GM19035 (cell line): ENCODE measurements around the gene PRIM1.
"Not testable (repeated sequence)": the region's sequence is repeated elsewhere in the genome, so short reads cannot be mapped to it uniquely, and the experiment has no call there.

ENCODE experiments used
- ATAC-seq: cut with Tn5 transposase; IDR thresholded peaks from one replicate; pipeline ENCODE4 v1.9.1; 2021; ENCODE audit not compliant: unreplicated experiment

The PRIM1 gene

DNA sequence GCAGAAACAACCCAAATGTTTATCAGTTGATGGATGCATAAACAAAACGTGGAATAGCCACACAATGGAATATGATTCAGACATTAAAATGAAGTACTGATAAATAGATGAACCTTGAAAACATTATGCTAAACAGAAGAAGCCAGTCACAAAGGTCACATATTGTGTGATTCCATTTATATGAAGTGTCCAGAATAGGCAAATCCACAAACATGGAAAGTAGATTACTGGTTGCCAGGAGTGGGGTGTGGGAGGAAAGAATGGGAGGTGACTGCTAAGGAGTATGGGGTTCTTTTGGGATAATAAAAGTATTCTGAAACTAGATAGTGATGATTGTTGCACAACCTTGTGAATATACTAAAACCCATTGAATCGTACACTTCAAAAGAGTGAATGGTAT lies 9.7 kb upstream of the PRIM1 start:
- ATAC-seq = no peak

DNA sequence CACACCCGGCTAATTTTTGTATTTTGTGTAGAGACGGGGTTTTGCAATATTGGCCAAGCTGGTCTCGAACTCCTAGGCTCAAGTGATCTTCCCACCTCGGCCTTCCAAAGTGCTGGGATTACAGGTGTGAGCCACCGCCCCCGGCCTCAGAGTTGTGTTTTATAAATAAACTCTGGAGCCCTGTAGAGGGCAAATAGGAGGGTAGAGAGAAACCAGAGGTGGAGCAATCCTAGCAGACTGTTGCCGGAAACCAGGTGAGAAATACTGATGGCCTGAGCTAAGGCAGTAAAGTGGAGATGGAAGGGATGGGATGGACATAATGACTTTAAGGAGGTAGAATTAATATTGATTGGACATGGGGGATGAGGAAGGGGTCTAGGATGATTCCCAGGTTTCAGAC lies 8.3 kb upstream of the PRIM1 start:
- no peak for ATAC-seq

DNA sequence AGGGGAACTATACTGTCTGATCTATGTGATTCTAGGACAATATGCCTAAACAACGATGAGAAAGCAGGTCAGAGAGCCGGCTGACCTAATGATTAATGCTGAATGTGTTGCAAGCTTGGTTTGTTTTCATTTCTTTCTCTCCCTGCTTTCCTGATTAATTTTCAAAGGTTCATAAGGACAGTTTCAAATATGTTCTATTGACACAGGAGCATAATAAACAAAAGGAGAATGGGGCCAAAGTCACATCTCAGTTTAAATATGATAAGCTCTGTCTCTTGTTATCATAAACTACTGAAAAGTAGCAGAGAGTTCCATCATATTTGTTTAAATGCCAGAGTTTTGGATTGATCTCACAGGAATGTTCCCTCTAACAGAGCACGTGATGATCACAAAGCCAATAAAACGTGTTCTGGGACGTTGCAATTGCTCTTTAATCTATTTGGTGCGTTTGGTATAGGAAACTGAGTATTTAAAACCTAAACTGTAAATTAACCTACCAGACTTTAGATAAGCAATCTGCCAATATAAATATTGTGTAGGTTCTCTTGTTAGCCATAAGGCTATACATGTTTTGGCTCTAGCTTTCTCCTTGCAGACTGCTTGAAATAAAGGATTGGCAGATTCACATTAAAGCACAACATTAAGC lies 7.3 kb upstream of the PRIM1 start:
- no peak for ATAC-seq

DNA sequence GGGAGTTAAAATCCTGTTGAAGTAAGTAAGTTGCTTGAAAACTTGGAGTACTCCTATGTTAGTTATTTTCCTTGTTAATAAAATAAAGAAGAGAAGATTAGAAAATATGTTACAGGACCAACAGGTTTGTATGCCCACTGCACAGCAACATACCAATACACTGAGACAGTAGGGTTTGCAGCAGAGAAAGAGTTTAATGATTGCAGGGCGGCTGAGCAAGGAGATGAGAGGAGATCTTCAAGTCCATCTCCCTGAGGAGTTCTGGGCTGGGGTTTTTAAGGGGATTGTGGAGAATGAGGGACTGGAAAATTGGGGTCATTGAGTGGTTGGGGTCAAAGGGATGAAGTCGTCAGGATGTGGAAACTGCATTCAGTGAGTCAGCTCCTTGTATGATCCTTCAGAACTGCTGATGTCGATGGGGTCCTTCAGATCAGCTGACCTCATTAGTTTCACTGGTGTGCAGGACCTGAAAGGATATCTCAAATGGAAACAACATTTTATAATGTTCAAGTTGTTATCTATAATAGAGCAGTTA lies 6.7 kb upstream of the PRIM1 start:
- ATAC-seq = no peak

DNA sequence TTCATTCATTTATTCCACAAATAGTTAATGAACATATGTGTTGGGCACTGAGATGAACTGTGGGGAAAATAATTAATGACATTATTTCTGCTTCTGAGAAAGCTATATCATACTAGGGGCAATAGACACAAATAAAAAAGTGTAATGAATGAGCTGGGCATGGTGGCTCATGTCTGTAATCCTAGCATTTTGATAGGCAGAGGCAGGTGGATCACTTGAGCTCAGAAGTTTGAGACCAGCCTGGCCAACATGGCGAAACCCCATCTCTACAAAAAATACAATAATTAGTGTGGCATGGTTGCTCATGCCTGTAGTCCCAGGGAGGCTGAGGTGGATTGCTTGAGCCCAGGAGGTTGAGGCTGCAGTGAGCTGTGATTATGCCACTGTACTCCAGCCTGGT lies 5.8 kb upstream of the PRIM1 start:
- not testable (repeated sequence) for ATAC-seq

DNA sequence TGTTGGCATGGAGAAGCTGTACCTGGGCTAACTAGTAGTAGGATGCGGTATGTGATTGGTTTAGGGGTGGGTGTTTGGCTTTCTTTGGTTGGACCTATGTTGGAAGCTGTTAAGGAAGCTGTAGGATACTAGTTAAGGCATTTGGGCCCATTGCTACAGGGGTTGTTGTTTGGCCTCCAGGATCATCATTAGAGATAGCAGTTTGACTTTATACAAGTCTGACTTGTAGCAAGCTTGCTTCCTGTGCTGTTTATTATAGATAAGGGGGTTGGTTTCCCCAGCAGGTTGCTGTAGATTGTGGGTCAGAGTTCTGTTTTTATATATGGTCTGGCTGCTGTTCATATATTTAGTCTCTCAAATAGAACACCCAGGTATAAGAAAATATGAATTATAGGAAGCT lies 1.4 kb upstream of the PRIM1 start:
- no peak for ATAC-seq

DNA sequence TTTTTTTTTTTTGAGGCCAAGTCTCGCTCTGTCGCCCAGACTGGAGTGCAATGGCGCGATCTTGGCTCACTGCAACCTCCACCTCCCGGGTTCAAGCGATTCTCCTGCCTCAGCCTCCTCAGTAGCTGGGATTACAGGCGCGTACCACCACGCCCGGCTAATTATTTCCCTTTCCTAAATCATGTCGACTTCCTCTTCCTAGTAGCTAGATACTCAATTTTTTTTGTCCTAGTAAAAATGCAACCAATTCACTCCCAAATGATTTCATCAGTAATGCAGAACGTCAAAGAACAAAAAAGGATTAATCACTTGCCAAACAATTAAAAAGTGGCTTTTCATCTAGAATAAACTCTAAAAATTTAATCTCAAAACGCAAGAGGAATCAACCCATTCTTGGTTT lies 1.5 kb downstream of the PRIM1 start:
- ATAC-seq = not testable (repeated sequence)

DNA sequence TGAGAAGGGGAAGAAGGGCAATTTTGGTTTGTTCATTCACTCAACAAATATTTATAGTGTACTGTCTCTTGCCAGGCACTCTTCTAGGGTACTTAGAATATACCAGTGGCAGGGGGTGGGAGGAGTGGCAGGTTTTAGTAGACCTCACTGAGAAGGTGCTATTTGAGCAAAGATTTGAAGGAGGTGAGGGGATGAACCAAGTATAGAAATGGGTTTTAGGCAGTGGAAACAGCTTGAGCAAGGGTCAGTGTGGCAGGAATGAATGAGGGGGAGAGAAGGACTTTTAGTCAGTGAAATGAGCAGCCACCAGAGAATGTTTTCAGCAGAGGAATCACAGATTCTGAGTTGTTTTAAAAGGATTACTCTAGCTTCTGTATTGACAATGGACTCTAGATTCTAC lies 2.3 kb downstream of the PRIM1 start:
- ATAC-seq = no peak

DNA sequence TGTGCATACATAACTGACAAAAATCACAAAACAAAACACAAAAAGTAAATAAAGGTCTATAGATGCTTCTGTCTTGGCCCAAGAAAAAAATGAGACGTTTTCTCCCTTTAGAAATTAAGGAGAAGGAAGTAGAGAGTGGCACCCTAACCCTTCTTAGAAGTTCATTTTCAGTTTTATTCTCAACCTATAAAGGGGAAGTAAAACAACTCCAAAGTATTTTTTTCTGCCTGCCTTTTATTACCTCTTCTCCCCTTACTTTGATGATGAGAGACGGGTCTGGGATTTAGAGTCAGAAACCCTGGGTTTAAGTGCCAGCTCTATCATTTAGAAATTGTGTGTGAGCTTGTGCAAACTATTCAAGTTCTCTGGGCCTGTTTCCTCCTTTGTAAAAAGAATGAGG lies 2.8 kb downstream of the PRIM1 start:
- ATAC-seq = no peak

DNA sequence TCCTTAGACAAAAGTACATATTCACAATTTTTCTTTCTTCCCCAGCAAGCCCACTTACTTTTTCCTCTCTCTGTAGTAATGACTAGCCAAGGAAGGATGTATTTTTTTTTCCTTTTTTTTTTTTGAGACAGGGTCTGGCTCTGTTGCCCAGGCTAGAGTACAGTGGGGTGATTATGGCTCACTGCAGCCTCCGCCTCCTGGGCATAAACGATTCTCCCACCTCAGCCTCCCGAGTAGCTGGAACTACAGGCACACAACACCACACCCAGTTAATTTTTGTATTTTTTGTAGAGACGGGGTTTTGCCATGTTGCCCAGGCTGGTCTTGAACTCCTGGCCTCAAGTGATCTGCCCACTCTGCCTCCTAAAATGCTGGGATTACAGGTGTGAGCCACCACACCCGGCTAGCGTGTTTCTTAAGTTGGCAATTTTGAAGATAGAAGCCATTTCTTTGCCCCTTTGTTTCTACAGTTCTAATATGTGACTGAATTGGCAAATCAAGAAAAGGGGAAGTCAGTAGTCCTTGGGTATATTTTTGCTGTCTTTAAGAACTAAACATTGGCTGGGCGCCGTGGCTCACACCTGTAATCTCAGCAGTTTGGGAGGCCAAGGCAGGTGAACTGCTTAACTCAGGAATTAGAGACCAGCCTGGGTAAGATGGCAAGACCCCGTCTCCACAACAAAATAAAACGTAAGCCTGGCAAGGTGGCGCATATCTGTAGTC lies 23.8 kb downstream of the PRIM1 start:
- ATAC-seq = no peak

DNA sequence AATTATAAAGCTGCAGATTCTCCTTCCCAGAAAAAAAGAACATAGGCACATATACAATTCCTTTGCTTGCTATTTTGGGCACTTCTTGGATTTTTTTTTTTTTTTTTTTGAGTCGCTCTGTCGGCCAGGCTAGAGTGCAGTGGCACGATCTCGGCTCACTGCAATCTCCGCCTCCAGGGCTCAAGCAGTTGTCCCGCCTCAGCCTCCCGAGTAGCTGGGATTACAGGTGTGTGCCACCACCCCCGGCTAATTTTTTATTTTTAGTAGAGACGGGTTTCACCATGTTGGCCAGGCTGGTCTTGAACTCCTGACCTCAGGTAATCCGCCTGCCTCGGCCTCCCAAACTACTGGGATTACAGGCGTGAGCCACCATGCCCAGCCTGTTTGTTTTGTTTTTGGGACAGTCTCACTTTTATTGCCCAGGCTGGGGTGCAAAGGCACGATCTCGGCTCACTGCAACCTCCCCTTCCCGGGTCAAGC lies 25.9 kb downstream of the PRIM1 start:
- not testable (repeated sequence) for ATAC-seq

DNA sequence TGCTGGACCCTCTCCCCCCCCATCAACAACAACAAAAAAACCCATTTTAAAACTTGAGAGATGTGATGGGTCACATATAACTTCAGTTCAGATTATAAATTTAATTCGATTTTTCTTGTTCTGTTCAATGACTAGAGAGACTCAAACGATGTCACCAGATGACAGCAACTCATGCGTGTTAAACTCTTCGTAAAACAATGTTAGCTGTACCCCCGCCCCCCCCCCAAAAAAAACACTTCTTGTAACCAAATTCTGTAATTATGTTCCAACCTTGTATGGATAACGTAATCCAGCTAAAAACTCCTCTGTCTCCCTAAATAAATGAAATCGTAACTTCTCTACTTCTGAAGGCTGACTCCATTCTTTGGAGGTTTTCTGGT lies 26.4 kb downstream of the PRIM1 start:
- no peak for ATAC-seq

DNA sequence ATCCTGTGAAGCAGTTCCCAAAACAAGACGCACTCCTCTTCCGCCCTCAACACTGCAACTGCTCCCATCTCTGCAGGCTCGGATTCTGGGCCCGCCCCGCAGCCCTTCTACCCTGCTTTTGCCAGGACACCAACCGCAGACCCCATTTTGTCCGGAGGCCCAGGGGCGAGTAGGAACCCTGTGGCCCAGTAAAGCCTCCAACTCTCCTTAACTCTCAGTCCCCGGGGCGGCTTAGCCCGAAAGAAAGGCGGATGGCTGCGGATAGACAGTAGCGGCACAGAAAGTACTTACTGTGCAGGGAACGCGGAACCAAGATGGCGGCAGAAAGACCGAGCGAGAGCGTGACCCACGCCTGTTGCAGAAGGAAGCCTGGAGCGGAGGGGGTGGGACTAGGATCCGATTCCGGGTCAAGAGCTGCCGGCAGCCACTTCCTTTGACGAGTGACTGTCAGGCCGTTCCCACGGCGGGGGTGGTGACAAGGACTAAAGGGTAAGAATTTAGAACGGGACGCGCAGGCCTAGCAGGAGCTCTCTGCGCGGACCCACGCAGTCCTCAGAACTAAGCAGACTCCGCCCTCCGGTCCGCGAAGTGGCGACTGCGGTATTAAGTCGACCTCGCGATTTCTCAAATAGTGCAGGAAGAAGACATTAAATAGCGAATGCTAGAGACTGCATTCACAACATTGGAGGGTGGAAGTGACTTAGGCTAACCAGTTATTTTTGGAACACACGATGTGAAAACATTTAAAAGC lies 27.0 kb downstream of the PRIM1 start, which contains the start of gene NACA:
Gene NACA (minus strand): TSS at position 328 of the 751 bp plus-strand sequence. CDS start 778 bp downstream, outside the sequence.
- ATAC-seq = peak; percentile 90

DNA sequence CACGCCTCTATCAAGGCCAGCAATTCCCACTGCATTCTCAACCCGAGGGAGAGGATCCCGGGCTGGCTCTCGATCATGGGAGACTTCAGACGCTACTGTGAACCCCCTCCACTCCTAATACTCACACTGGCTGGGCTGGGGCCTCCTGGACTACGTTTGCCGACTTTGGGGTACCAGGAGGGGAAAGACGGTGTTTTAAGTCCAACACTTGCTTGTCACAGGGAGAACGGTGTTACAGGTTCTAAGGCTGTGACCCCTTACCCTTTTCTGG lies 27.5 kb downstream of the PRIM1 start:
- ATAC-seq = no peak

DNA sequence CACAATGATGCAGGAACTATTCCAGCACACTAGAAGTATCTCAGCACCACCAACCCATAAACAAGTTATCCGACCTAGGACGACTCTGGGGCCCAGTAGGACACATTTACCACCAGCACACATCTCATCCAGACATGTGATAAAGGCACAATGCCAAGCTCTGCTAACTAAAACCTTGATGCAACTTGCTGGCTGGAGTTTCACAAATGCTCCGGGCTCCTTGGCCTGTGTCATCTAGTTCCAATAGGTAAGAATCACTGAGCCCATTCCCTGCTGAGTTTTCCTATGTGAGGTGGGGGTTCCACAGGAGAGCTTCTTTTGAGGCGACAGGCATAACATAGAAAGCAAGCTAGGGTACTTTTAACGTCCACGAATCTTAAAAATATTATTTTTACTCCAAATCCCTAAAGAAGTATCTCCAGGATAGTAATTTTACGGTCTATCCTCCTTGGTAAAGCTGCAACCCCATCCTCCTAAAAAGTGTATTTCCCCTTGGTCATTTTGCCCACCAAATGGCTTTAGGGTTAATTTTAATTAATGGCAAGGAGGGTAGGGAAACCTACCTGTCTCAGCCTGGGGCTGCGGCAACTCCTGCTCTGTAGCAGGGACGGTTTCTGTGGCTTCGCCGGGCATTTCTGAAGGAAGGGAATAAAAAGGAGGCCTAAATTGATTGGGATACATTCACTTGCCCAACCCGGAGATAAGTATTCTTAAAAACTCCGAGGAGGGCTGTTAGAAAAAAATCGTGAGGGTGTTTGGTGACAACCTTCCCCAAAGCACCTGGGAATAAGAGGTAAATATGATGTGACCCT lies 28.0 kb downstream of the PRIM1 start:
- no peak for ATAC-seq

DNA sequence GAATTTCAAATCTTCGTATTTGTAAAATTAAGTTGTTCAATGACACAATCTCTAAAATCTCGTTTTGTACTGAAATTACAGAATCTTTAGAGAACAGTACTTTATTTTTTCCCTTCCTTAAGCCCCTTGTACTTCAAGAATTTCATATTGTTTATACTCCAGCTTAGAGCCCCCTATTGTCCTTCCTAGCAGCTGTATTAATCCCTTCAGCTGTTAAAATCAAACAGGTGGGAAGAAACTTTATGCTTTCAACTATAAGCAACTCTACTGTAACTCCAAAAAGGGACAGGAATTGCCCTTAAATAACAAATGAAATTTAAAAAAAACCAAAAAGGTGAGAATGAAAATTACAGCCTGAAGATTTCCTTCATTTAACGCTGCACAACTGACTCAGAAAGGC lies 28.8 kb downstream of the PRIM1 start:
- ATAC-seq = no peak

DNA sequence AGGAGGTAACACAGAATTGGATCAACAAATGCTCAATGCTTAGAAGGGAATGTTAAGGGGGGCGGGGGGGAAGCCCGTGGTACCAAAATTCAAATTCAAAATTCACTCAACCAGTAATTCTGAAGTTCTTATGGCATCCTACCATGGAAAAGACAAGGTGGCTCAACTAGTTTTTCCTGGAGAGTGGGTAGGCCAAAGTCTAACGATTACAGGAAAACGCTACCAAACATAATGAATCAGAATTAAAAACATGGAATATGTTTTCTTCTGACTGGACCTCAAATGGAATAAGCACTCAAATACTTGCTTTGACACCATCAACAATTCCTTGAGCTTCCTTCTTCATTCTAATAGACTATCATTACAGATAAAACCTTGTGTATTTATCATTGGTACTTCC lies 29.3 kb downstream of the PRIM1 start:
- ATAC-seq = no peak

DNA sequence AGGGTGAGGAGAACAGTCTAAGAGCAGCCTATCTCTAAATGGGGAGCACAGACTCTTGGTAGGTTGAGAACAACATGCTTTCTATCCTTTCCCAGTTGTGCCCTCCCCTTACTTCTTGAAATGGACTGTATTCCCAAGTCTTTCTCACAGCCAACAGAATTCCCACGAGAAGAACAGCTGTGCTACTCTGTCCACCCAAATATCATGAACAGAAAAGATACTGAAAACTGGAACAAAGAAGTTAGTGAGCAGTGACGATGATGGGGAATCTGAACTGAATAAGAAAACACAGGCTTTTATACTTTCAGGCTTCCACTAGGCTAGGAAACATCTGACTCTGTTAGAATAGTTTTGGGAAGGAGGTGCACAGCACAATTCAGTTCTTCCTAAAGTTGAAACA lies 30.4 kb downstream of the PRIM1 start:
- no peak for ATAC-seq

DNA sequence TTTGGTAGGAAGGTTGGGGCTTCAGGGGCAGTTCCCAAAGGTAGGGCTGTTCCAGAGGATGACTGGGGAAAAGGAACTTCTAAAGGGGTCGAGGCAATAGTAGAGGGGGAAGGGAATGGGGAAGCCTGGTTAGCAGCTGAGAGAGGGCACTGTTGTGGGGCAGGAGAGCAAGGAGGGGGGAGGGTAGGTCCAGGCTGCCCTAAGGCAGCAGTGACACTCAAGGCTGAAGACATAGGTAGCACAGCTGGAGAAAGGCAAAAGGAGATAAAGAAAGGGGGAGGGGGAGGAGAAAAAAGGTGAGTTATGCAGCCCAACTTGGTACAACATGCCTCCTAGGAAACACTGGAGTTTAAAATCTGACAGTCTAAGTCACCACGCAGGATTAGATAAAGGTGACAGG lies 30.9 kb downstream of the PRIM1 start:
- no peak for ATAC-seq

DNA sequence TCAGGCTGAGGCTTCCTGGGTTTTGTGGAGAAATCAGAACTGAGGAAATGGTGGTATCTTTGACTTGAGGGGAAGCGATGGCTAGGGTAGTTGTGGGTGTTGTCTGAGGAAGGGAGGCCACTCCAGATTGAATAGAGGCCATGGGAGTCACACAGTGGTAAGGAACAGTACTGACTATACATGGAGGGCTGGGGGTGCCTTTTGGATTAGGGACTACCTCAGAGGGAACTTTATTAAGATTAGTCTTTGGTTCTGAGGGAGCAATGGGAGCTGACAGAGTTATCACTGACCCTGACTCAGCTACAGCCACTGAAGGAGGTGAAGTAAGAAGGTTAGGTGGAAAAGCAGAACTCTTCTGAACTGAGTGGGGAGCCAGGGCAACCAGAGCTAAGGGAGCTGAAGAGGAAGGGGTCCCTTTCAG lies 31.4 kb downstream of the PRIM1 start:
- no peak for ATAC-seq

DNA sequence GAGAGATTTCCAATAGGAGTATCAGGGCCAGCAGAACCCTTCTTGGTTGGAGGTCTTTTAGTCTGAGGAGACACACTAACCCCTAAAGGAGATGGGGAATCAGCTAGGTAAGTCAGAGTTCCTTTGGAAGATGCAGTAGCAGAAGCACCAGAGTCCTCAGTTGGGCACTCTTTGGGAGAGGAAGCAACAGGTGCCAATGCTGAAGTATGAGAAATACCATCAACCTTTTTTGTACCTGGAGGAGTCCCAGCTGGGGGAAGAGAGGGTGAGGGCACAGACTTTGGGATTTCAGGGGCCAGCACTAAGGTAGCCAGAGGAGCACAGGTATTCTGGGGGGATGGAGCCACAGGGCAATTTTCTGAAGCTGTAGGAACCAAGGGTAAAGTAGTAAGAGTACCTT lies 33.1 kb downstream of the PRIM1 start:
- no peak for ATAC-seq
